ENCODE measurements around the gene CHRNA4.

- TF ChIP-seq, protein P1, sequence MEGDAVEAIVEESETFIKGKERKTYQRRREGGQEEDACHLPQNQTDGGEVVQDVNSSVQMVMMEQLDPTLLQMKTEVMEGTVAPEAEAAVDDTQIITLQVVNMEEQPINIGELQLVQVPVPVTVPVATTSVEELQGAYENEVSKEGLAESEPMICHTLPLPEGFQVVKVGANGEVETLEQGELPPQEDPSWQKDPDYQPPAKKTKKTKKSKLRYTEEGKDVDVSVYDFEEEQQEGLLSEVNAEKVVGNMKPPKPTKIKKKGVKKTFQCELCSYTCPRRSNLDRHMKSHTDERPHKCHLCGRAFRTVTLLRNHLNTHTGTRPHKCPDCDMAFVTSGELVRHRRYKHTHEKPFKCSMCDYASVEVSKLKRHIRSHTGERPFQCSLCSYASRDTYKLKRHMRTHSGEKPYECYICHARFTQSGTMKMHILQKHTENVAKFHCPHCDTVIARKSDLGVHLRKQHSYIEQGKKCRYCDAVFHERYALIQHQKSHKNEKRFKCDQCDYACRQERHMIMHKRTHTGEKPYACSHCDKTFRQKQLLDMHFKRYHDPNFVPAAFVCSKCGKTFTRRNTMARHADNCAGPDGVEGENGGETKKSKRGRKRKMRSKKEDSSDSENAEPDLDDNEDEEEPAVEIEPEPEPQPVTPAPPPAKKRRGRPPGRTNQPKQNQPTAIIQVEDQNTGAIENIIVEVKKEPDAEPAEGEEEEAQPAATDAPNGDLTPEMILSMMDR (conservative IDR thresholded peaks at IDR 0.05; ENCODE audit: low read length), result no peak
- no peak for TF ChIP-seq EZH2phosphoT487 (IDR thresholded peaks at IDR 0.05; ENCODE audit: borderline replicate concordance)
These were observed 8.3 kb downstream of the CHRNA4 start for GRCh38 chr20:63352811-63353221.

Data from Loucy (cell line).